Endodermal cell (in vitro differentiated cells): ENCODE data around the gene PRDM16. TPM values are rescaled to one million over a fixed set of nuclear protein-coding genes. Genes with fewer than 3 reads are reported as not detected.

ENCODE experiments used
- DNase-seq: peaks from one replicate; pipeline ENCODE4 v3.0.0-alpha.2; 2017
- H3K27ac ChIP-seq: 2 replicates; pipeline ENCODE4 v1.5.1; 2013; ENCODE audit warnings: mild to moderate bottlenecking, low read depth, low read length, moderate library complexity
- H3K27me3 ChIP-seq: 2 replicates; pipeline ENCODE4 v1.6.1; 2013; ENCODE audit warnings: mild to moderate bottlenecking, low read length, moderate library complexity; ENCODE audit not compliant: insufficient read depth, control insufficient read depth, poor library complexity, severe bottlenecking
- H3K36me3 ChIP-seq: 2 replicates; pipeline ENCODE4 v1.7.0; 2013; ENCODE audit warnings: mild to moderate bottlenecking, low read length, moderate library complexity; ENCODE audit not compliant: control insufficient read depth, insufficient read depth
- H3K4me1 ChIP-seq: one replicate; pipeline ENCODE4 v1.7.0; 2013; ENCODE audit warnings: low read length; ENCODE audit not compliant: control insufficient read depth, insufficient read depth
- H3K4me3 ChIP-seq: 2 replicates; pipeline ENCODE4 v1.5.1; 2013; ENCODE audit warnings: mild to moderate bottlenecking, low read length, moderate library complexity
- H3K9ac ChIP-seq: 2 replicates; pipeline ENCODE4 v1.6.1; 2013; ENCODE audit warnings: mild to moderate bottlenecking, low read length, moderate library complexity; ENCODE audit not compliant: poor library complexity, severe bottlenecking; ENCODE audit errors: extremely low read depth
- H3K9me3 ChIP-seq: 2 replicates; pipeline ENCODE4 v1.6.1; 2013; ENCODE audit warnings: mild to moderate bottlenecking, low read length, moderate library complexity; ENCODE audit not compliant: control insufficient read depth
- H3K27ac Mint-ChIP-seq: 2 replicates; pipeline ENCODE4 v1.8.0; 2020; ENCODE audit warnings: mixed read lengths
- H3K27me3 Mint-ChIP-seq: 2 replicates; pipeline ENCODE4 v1.8.0; 2021; ENCODE audit warnings: mild to moderate bottlenecking, mixed read lengths; ENCODE audit not compliant: insufficient read depth
- H3K36me3 Mint-ChIP-seq: 2 replicates; pipeline ENCODE4 v1.8.0; 2020; ENCODE audit warnings: low read depth, mixed read lengths
- H3K4me1 Mint-ChIP-seq: 2 replicates; pipeline ENCODE4 v1.8.0; 2020; ENCODE audit warnings: mixed read lengths
- H3K4me3 Mint-ChIP-seq: 2 replicates; pipeline ENCODE4 v1.8.0; 2020; ENCODE audit warnings: mild to moderate bottlenecking, moderate library complexity, mixed read lengths
- H3K9me3 Mint-ChIP-seq: 2 replicates; pipeline ENCODE4 v1.8.0; 2020; ENCODE audit warnings: mild to moderate bottlenecking, mixed read lengths
- CTCF ChIP-seq: fragments of 200-600 bp; sonication (generic); conservative IDR thresholded peaks from 2 replicates; pipeline ENCODE4 v1.5.0; 2021; ENCODE audit warnings: antibody characterized with exemption, mild to moderate bottlenecking
- WGBS, 2 experiments: methylation state at CpG; one replicate each; pipeline versions ENCODE4 v1.1.5 to v1.1.7; 2013; ENCODE audit warnings: missing lambda C conversion rate in 2 of 2, mixed read lengths in 1 of 2; ENCODE audit not compliant: insufficient coverage in 1 of 2, insufficient read length in 1 of 2; 5-methylcytosine and 5-hydroxymethylcytosine counted together
- total RNA-seq, 2 donors: library from RNA; stranded (reverse); fragmentation: NEBNext Ultra II Directional in 1 of 2; extraction: Animal tissue kit (Norgen Biotek cat#: 25700) in 1 of 2; gene quantifications; 2 replicates in 1 of 2; 3 replicates in 1 of 2; pipeline ENCODE4 v1.2.1, GENCODE V29; 2021

PRDM16 gene
- total RNA-seq, 2 donors from 2014 or later, result 2.1 to 4.0 TPM

- Histone ChIP-seq H3K9me3 (no peaks in the 10 kb centered on the region), H3K9ac (no peak overlapping the region), H3K27me3 (peaks cover 34% of the 10 kb centered on the region), H3K27ac (no peak overlapping the region), H3K4me1 (peaks cover 4% of the 10 kb centered on the region), H3K36me3 (no peaks in the 10 kb centered on the region), H3K4me3 (no peak overlapping the region)
- no peak overlapping the region for H3K4me3 Mint-ChIP-seq
- H3K4me1 Mint-ChIP-seq, result no peaks in the 10 kb centered on the region
- no peak for TF ChIP-seq CTCF
- peaks cover 8% of the 10 kb centered on the region for H3K27me3 Mint-ChIP-seq
- 88 to 89% methylated on average over 15 to 18 of the region's 18 CpGs for WGBS, 2 experiments
- H3K36me3 Mint-ChIP-seq, result no peaks in the 10 kb centered on the region
- no peaks in the 10 kb centered on the region for H3K9me3 Mint-ChIP-seq
- no peak for DNase-seq
- no peak overlapping the region for H3K27ac Mint-ChIP-seq
These were observed 10.5 kb downstream of the PRDM16 start for GRCh38 chr1:3079381-3080052.

- no peak overlapping the region for H3K4me3 ChIP-seq
- Mint-ChIP-seq H3K36me3 (no peaks in the 10 kb centered on the region), H3K4me3 (no peak overlapping the region), H3K27ac (peak overlapping the region; percentile 58), H3K9me3 (no peaks in the 10 kb centered on the region), H3K4me1 (no peaks in the 10 kb centered on the region), H3K27me3 (peaks cover 6% of the 10 kb centered on the region)
- H3K4me1 ChIP-seq, result peaks cover 4% of the 10 kb centered on the region
- TF ChIP-seq CTCF, result no peak
- no peaks in the 10 kb centered on the region for H3K36me3 ChIP-seq
- H3K9me3 ChIP-seq, result no peaks in the 10 kb centered on the region
- H3K27me3 ChIP-seq, result peaks cover 26% of the 10 kb centered on the region
- no peak overlapping the region for H3K27ac ChIP-seq
- no peak overlapping the region for H3K9ac ChIP-seq
- no peak for DNase-seq
- 93 to 96% methylated on average over 31 to 41 of the region's 41 CpGs for WGBS, 2 experiments
These were observed 11.3 kb downstream of the PRDM16 start for GRCh38 chr1:3080053-3080955.

GRCh38 chr1:3081171-3081683 lies 12.2 kb downstream of the PRDM16 start:
- no peak for DNase-seq
- no peak for TF ChIP-seq CTCF
- Mint-ChIP-seq H3K36me3 (no peaks in the 10 kb centered on the region), H3K9me3 (no peaks in the 10 kb centered on the region), H3K4me3 (no peak overlapping the region), H3K4me1 (no peaks in the 10 kb centered on the region), H3K27ac (no peak overlapping the region), H3K27me3 (peaks cover 3% of the 10 kb centered on the region)
- peaks cover 4% of the 10 kb centered on the region for H3K4me1 ChIP-seq
- H3K9ac ChIP-seq, result no peak overlapping the region
- no peak overlapping the region for H3K27ac ChIP-seq
- peaks cover 17% of the 10 kb centered on the region for H3K27me3 ChIP-seq
- 92 to 94% methylated on average over 20 to 23 of the region's 23 CpGs for WGBS, 2 experiments
- no peaks in the 10 kb centered on the region for H3K9me3 ChIP-seq
- H3K36me3 ChIP-seq, result no peaks in the 10 kb centered on the region
- H3K4me3 ChIP-seq, result no peak overlapping the region
